Fibroblast of pulmonary artery (primary cell): ENCODE measurements around the gene TNRC18.

ENCODE experiments used
- DNase-seq: peaks from one replicate; pipeline ENCODE4 v3.0.0-alpha.2; 2010; ENCODE audit warnings: low read depth
- H3K4me3 ChIP-seq: replicated peaks from 2 replicates; pipeline ENCODE4 v1.5.1; 2011; ENCODE audit warnings: low read depth, mild to moderate bottlenecking, control low read depth, low read length, moderate library complexity
- CTCF ChIP-seq: IDR thresholded peaks from 2 replicates; pipeline ENCODE4 v1.5.1; 2011; ENCODE audit warnings: mild to moderate bottlenecking, control low read depth, low read length, inconsistent platforms; ENCODE audit errors: missing control alignments

Gene TNRC18

GRCh38 chr7:5343884-5344283 is 79.8 kb downstream of the TNRC18 start:
- TF ChIP-seq CTCF: no peak
- H3K4me3 ChIP-seq: no peak overlapping the region
- DNase-seq: no peak

GRCh38 chr7:5342631-5343030 is 81.0 kb downstream of the TNRC18 start:
- no peak overlapping the region for H3K4me3 ChIP-seq
- no peak for TF ChIP-seq CTCF
- DNase-seq: no peak

GRCh38 chr7:5339955-5340354 is 83.7 kb downstream of the TNRC18 start:
- DNase-seq: no peak
- H3K4me3 ChIP-seq: no peak overlapping the region
- no peak for TF ChIP-seq CTCF

DNA sequence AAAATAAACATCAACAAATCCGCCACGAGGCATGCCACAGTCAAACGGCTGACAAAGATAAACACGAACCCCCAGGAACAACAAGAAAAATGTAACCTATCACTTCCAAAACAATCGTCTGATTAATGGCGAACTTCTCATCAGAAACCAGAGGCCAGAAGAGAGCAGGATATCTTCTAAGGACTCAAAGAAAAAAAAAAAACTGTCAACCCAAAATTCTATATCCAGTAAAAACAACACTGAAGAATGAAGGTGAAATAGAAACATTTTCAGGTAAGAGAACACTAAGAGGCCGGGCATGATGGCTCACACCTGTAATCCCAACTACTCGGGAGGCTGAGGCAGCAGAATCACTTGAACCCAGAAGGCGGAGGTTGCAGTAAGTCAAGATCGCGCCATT is 86.6 kb downstream of the TNRC18 start:
- TF ChIP-seq CTCF: no peak
- no peak for DNase-seq
- no peak overlapping the region for H3K4me3 ChIP-seq

DNA sequence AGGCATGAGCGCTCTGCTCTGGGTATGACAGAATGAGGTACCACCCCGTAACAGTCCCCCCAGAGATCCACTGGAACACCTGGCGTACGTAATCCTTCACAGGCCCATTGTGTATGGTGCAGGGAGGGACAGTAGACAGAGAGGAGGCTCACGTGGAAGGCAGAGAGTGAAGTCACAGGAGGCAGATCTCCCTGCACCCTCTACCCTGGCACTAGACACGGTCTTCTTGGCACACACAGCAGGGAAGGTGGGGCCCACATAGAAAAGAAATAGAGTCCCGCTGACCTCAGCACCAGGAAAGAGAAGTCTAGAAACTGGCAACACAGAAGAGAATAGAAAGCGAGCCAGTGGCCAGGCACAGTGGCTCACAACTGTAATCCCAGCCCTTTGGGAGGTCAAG is 89.0 kb downstream of the TNRC18 start:
- TF ChIP-seq CTCF: no peak
- H3K4me3 ChIP-seq: no peak overlapping the region
- DNase-seq: no peak

GRCh38 chr7:5333121-5334045 is 90.3 kb downstream of the TNRC18 start:
- no peak overlapping the region for H3K4me3 ChIP-seq
- no peak for TF ChIP-seq CTCF
- no peak for DNase-seq

GRCh38 chr7:5332579-5332978 is 91.1 kb downstream of the TNRC18 start:
- no peak for DNase-seq
- no peak overlapping the region for H3K4me3 ChIP-seq
- no peak for TF ChIP-seq CTCF
